ENCODE data around the gene BLOC1S3. TPM values are rescaled to one million over a fixed set of nuclear protein-coding genes. Genes with fewer than 3 reads are reported as not detected.

Gene BLOC1S3
- total RNA-seq, 2 experiments from 2014 or later: 16.3 to 20.4 TPM

Other genes starting within 250 kb of the BLOC1S3 start
- not detected for gene APOC4, start 236.5 kb upstream of the BLOC1S3 start, total RNA-seq
- gene APOC2, start 232.7 kb upstream of the BLOC1S3 start, total RNA-seq: not detected
- 10 to 100 TPM; 66.9 to 68.6 TPM for gene CLPTM1, start 223.4 kb upstream of the BLOC1S3 start, total RNA-seq
- gene RELB, start 177.3 kb upstream of the BLOC1S3 start, total RNA-seq: 10 to 100 TPM; 32.6 to 33.5 TPM
- 10 to 100 TPM; 84.3 to 88.0 TPM for gene CLASRP, start 139.7 kb upstream of the BLOC1S3 start, total RNA-seq
- gene ZNF296, start 102.3 kb upstream of the BLOC1S3 start, total RNA-seq: 1 to 10 TPM; 5.4 to 5.9 TPM
- 10 to 100 TPM; 31.7 to 35.5 TPM for gene GEMIN7, start 99.5 kb upstream of the BLOC1S3 start, total RNA-seq
- gene PPP1R37, start 85.6 kb upstream of the BLOC1S3 start, total RNA-seq: 10 to 100 TPM; 16.3 to 16.4 TPM
- gene NKPD1, start 17.8 kb upstream of the BLOC1S3 start, total RNA-seq: under 1 TPM; 0.10 to 0.15 TPM
- gene TRAPPC6A, start 547 bp upstream of the BLOC1S3 start, total RNA-seq: 10 to 100 TPM; 64.4 to 65.0 TPM
- not detected for gene EXOC3L2, start 66.6 kb downstream of the BLOC1S3 start, total RNA-seq
- 10 to 100 TPM; 26.9 to 33.3 TPM for gene MARK4, start 72.5 kb downstream of the BLOC1S3 start, total RNA-seq
- not detected for gene CKM, start 144.1 kb downstream of the BLOC1S3 start, total RNA-seq
- gene KLC3, start 162.0 kb downstream of the BLOC1S3 start, total RNA-seq: not detected
- gene ERCC2, start 191.8 kb downstream of the BLOC1S3 start, total RNA-seq: 10 to 100 TPM; 19.0 to 20.0 TPM
- gene PPP1R13L, start 226.3 kb downstream of the BLOC1S3 start, total RNA-seq: 10 to 100 TPM; 13.0 to 18.9 TPM
- gene POLR1G, start 227.9 kb downstream of the BLOC1S3 start, total RNA-seq: 1 to 10 TPM; 3.6 to 3.8 TPM
- gene ERCC1, start 245.1 kb downstream of the BLOC1S3 start, total RNA-seq: 10 to 100 TPM; 59.8 to 60.6 TPM